HG03442 (cell line): ENCODE results near the gene YTHDC2.
A peak's percentile ranks its signal among the peaks of the same experiment; 100 is the strongest.
"Not testable (repeated sequence)": the region's sequence is repeated elsewhere in the genome, so short reads cannot be mapped to it uniquely, and the experiment has no call there.

Source experiments
- ATAC-seq: cut with Tn5 transposase; IDR thresholded peaks from one replicate; pipeline ENCODE4 v1.9.1; 2021; ENCODE audit warnings: mild to moderate bottlenecking, moderate library complexity; ENCODE audit not compliant: unreplicated experiment

The YTHDC2 gene

GRCh38 chr5:113601423-113601822, 87.9 kb downstream of the YTHDC2 start:
- no peak for ATAC-seq

DNA sequence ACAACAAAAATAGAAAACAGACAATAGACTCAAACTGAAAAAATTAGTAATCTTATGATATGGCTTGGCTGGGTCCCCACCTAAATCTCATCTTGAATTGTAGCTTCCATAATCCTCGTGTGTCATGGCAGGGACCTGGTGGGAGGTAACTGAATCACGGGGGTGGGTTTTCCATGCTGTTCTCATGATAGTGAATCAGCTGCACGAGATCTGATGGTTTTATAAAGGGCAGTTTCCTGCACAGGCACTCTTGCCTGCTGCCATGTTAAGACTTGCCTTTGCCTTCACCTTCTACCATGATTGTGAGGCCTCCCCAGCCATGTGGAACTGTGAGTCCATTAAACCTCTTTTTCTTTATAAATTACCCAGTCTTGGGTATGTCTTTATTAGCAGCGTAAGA, 89.8 kb downstream of the YTHDC2 start:
- not testable (repeated sequence) for ATAC-seq

GRCh38 chr5:113606298-113607134, 93.0 kb downstream of the YTHDC2 start:
- ATAC-seq, result peak; percentile 88

GRCh38 chr5:113607361-113607760, 93.9 kb downstream of the YTHDC2 start:
- no peak for ATAC-seq

DNA sequence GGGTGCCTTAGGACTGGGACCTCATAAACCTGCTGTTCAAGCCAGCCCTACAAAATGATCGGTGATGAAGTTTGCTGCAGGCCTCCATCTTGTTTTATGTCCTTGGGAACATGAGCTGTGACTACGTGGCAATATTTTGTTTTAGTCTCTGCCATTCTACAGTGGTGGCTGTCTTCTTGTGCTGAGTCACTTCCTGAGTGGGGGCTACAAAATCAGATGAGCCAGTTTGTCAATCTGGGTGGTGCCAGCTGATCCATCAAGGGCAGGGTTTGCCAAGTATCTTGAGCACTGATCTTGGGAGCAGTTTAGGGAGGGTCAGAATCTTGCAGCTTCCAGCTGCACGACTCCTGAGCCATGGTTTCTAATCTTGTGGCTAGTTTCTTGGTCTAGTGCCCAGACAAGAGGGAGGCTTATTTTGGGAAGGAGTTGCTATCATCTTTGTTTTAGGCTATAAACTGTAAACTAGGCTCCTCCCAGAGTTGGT, 94.7 kb downstream of the YTHDC2 start:
- no peak for ATAC-seq

DNA sequence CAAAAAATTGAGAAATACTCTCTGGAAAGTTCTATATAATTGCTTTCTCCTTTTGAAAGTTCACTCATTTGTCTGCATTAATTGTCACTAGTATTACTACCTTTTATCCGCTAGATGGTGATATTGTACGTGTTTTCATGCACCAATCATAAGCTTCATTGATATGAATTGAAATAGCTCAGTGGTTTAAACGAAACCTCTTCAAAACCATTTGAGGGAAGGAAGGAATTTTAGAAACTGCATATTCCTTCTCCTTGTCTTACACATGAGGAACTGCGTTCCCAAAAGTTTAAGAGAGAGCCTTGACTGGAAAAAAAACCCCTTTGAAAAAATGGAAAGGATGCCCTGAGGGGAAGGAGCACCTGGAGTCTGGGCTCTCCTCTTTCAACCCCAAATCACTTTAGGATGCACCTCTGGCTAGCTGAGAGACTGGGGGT, 98.6 kb downstream of the YTHDC2 start:
- ATAC-seq, result peak; percentile 72

DNA sequence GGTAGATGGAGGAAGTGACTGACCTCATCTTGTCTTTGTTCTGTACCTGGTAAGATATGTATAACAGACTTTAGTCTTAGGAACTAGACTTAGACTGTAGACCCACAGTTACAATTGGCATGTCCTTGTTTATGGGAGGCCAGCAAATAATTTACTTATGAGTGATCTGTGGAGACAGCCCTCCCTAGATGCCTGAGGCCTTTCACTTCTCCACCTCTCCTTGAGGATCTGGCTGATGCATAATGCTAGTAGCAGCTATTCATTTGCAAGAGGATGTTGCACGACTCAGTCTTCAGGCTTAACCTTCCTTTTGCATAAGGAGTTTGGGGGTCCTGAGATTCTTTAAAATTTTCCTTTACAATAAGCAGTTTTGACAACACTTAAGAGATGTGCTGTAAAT, 100.7 kb downstream of the YTHDC2 start:
- ATAC-seq, result no peak

DNA sequence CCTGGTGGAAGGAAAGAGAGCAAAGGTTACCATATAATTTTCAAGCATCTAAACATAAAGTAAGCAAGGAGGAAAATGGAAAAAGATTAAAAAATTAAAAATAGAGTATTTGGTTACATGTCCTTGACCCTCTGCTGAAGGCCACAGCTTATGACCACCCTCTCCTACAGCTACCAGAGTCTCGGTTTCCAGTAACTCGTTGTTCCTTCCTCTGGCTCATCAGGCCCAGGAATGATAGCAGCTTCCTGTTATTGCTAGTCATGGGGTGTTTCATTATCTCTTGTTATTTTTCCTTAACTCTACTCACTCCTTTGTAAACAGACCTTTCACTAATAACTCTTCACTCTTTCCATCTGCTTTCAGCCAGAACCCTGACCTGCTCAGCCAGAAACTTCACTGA, 102.2 kb downstream of the YTHDC2 start:
- no peak for ATAC-seq

DNA sequence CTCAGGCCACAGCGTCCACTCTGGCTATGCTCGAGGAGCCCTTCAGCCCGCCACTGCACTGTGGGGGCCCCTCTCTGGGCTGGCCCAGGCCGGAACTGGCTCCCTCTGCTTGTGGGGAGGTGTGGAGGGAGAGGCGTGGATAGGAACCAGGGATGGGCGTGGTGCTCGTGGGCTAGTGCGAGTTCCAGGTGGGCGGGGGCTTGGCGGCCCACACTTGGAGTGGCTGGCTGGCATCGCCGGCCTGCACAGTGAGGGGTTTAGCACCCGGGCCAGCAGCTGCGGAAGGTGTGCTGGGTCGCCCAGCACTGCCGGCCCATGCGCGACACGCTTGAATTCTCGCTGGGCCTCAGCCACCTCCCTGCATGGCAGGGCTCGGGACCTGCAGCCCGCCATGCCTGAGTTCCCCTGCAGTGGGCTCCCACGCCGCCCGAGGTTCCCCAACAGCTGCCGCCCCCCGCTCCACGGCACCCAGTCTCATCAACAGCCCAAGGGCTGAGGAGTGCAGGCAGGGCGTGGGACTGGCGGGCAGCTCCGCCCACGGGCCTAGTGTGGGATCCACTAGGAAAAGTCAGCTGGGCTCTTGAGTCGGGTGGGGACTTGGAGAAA, 103.8 kb downstream of the YTHDC2 start:
- ATAC-seq, result no peak

DNA sequence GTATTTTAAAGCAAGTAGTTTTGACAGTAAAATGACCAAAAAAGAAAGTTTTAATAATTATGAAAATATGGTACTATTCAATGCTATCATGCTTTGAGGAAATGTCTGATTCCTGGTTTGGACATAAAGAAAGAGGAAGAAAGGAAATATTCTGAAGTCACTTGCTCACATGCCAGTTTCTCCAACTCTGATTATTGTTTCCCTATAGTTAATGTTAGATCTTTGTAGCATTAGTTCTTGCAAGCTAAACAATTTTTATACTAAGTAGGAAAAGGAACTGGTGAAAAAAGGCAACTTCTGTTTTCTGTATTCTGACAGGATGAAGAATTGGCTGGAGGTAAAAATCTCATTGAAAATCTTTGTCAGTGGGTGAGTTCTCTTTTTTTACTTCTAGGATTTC, 119.5 kb downstream of the YTHDC2 start:
- ATAC-seq, result no peak

DNA sequence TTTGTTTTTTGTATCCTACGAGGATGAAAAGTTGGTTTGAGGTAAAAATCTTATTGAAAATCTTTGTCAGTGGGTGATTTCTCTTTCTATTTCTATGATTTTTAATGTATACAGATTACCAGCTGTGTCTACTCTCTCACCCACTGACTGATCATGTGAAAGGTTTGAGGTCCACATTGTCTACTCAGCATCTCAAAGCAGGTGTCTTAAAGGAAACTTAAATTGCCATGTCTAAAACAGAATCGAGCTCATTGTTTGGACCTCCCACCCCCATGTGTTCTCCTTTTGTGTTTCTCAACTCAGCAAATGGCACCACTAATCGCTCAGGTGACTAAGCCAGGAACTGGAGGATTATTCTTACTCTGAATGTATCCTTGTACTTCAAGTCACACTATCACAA, 121.5 kb downstream of the YTHDC2 start:
- no peak for ATAC-seq

- no peak for ATAC-seq
Observed at GRCh38 chr5:113641715-113642114, 128.2 kb downstream of the YTHDC2 start.
